ENCODE data around the gene RASA3.
A peak's percentile ranks its signal among the peaks of the same experiment; 100 is the strongest.
"Not testable (repeated sequence)": the region's sequence is repeated elsewhere in the genome, so short reads cannot be mapped to it uniquely, and the experiment has no call there.

The RASA3 gene

GRCh38 chr13:114134944-114135610, 2.7 kb upstream of the RASA3 start:
- H3K9ac ChIP-seq, result peak overlapping the region in 6 of 11 experiments; percentile 9 to 50 (median 44); a peak in 4 of 22 replicates
- peaks cover 0 to 4% (median 0%) of the 10 kb centered on the region in 11 experiments; a peak in 4 of 22 replicates for H3K27me3 ChIP-seq
- no peak overlapping the region for H3K4me3 ChIP-seq
- peak overlapping the region; percentile 56 to 87 (median 74) for H3K4me2 ChIP-seq
- H4K20me1 ChIP-seq, result peaks cover 0 to 26% (median 7%) of the 10 kb centered on the region in 11 experiments; a peak in 7 of 22 replicates
- H3K27ac ChIP-seq, result peak overlapping the region in 6 of 11 experiments; percentile 1 to 60 (median 45); a peak in 6 of 22 replicates
- H3K9me3 ChIP-seq (replicated peaks in 1 of 11), result no peaks in the 10 kb centered on the region; a peak in 1 of 22 replicates
- H3K4me1 ChIP-seq, result peaks cover 21 to 39% (median 28%) of the 10 kb centered on the region in 10 experiments
- TF ChIP-seq Cebpa-rat (IDR thresholded peaks at IDR 0.05), result no peak
- H3K36me3 ChIP-seq, result no peaks in the 10 kb centered on the region

DNA sequence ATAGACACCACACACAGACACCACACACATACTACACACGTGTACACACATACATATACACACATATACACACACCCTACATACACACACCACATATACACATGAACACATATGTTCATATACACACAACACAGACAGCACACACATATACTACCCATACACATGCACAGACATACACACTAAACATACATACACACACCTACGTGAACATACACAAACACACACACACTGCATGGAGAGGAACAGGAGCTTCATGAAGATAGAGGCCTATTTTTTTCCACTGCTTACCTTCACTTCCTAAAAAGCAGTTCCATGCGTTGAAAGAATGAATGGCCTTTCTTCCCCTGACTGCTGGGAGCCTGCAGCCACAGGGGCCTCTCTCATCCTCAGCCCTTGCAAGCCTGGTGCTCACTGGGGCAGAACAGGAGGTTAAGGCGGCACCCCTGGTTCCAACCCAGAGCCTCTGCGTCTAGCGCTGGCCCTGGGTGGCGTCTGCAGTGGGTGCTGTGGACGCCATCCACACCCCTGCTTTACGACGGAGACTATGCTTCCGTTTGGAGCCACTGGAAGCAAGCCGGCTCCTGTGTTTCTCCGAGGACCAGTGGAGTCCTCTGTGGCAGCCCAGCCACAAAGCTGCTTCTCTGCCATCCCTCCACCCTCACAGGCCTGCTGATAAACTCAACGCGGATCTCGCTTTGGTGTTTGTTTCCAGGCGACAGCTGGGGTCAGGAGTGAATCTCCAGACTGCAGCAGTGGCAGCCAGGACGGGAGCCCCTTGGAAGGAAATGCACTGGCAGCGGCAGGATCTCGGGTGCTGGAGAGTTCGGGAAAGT, 1.9 kb upstream of the RASA3 start:
- Histone ChIP-seq H3K27ac (peak overlapping the region in 8 of 11 experiments; percentile 1 to 60 (median 36); a peak in 10 of 22 replicates), H3K27me3 (no peaks in the 10 kb centered on the region), H3K4me2 (peak overlapping the region; percentile 56 to 87 (median 74)), H3K9ac (peak overlapping the region in 7 of 11 experiments; percentile 0 to 50 (median 41); a peak in 9 of 22 replicates), H3K4me3 (peak overlapping the region in 4 of 10 experiments; percentile 6 to 36 (median 28); a peak in 3 of 20 replicates), H4K20me1 (peaks cover 0 to 32% (median 7%) of the 10 kb centered on the region in 11 experiments; a peak in 7 of 22 replicates), H3K9me3 (replicated peaks in 1 of 11) (no peaks in the 10 kb centered on the region; a peak in 1 of 22 replicates), H3K4me1 (peaks cover 26 to 43% (median 34%) of the 10 kb centered on the region in 10 experiments), H3K36me3 (no peaks in the 10 kb centered on the region)
- TF ChIP-seq Cebpa-rat (IDR thresholded peaks at IDR 0.05), result no peak

DNA sequence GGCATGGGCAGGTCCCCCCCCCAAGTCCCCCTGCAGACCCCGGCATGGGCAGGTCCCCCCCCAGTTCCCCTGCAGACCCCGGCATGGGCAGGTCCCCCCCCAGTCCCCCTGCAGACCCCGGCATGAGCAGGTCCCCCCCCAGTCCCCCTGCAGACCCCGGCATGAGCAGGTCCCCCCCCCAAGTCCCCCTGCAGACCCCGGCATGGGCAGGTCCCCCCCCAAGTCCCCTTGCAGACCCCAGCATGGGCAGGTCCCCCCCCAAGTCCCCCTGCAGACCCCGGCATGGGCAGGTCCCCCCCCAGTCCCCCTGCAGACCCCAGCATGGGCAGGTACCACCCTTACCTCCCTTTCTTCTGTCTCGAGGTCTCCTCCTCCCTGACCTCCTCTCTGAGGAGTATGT, 1.1 kb upstream of the RASA3 start:
- peaks cover 31 to 50% (median 40%) of the 10 kb centered on the region in 10 experiments for H3K4me1 ChIP-seq
- H3K27me3 ChIP-seq; H3K27ac ChIP-seq; H3K4me3 ChIP-seq; H3K36me3 ChIP-seq; H3K9ac ChIP-seq; H3K9me3 ChIP-seq (replicated peaks in 1 of 11): not testable (repeated sequence)
- H4K20me1 ChIP-seq, result peaks cover 0 to 34% (median 10%) of the 10 kb centered on the region in 11 experiments; a peak in 15 of 22 replicates
- peak overlapping the region in 10 of 11 experiments; percentile 56 to 87 (median 74); a peak in 17 of 22 replicates for H3K4me2 ChIP-seq

DNA sequence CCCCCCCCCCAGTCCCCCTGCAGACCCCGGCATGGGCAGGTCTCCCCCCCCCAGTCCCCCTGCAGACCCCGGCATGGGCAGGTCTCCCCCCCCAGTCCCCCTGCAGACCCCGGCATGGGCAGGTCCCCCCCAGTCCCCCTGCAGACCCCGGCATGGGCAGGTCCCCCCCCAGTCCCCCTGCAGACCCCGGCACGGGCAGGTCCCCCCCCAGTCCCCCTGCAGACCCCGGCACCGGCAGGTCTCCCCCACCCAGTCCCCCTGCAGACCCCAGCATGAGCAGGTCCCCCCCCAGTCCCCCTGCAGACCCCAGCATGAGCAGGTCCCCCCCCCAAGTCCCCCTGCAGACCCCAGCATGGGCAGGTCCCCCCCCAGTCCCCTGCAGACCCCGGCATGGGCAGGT, 703 bp upstream of the RASA3 start:
- H3K4me1 ChIP-seq, result peaks cover 35 to 55% (median 44%) of the 10 kb centered on the region in 10 experiments
- H3K4me2 ChIP-seq; H3K27me3 ChIP-seq; H3K27ac ChIP-seq; H3K9me3 ChIP-seq (replicated peaks in 1 of 11); H3K4me3 ChIP-seq; H3K36me3 ChIP-seq; H3K9ac ChIP-seq: not testable (repeated sequence)
- H4K20me1 ChIP-seq, result peaks cover 3 to 39% (median 14%) of the 10 kb centered on the region in 11 experiments; a peak in 15 of 22 replicates

DNA sequence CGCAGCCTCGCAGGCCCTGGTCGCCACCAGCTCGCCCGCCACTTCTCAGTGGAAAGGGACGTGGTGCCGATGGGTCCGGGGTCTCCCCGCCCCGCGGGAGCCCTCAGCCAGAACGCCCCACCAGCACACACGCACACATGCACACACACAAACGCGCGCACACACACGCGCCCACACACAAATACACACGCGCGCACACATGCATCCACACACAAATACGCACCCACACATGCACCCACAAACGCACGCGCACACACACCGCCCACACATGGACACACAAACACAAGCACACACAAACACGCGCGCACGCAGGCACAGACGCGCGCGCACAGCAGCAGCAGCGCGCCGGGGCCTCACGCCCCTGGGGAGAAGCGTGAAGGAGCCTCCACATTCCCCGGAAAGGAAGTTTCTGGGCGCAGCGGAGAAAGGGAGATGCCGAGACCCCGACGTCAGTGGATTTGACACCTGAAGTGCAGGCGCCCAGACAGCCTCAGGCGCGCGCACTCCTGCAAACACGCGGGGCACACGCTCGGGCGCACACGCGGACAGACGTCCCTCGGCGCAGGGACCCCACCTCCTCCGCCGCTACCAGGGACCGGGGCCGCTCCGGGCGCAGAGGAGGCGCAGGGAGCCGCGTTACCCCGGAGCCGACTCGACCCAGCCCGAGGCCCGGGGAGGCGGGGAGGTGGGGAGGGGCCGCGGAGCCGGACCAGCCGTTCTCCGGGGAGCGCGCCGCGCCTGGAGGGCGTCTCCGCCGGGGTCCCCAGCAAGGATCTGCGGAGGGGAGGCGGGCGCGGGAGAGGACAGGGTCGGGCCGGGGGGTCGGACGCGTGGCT, 622 bp downstream of the RASA3 start:
- H3K9me3 ChIP-seq (replicated peaks in 1 of 11), result no peaks in the 10 kb centered on the region
- H3K4me2 ChIP-seq, result peak overlapping the region; percentile 96 to 100 (median 99)
- H3K36me3 ChIP-seq, result peaks cover 0 to 7% (median 0%) of the 10 kb centered on the region in 11 experiments; a peak in 1 of 22 replicates
- peak overlapping the region; percentile 63 to 97 (median 90); a peak in 21 of 22 replicates for H3K27ac ChIP-seq
- H3K9ac ChIP-seq, result peak overlapping the region; percentile 84 to 93 (median 89)
- H3K4me1 ChIP-seq, result peaks cover 49 to 68% (median 57%) of the 10 kb centered on the region in 10 experiments
- no peak for TF ChIP-seq Cebpa-rat (IDR thresholded peaks at IDR 0.05)
- H3K4me3 ChIP-seq, result peak overlapping the region; percentile 72 to 97 (median 94)
- no peaks in the 10 kb centered on the region for H3K27me3 ChIP-seq
- H4K20me1 ChIP-seq, result peaks cover 16 to 52% (median 27%) of the 10 kb centered on the region in 11 experiments; a peak in 17 of 22 replicates

DNA sequence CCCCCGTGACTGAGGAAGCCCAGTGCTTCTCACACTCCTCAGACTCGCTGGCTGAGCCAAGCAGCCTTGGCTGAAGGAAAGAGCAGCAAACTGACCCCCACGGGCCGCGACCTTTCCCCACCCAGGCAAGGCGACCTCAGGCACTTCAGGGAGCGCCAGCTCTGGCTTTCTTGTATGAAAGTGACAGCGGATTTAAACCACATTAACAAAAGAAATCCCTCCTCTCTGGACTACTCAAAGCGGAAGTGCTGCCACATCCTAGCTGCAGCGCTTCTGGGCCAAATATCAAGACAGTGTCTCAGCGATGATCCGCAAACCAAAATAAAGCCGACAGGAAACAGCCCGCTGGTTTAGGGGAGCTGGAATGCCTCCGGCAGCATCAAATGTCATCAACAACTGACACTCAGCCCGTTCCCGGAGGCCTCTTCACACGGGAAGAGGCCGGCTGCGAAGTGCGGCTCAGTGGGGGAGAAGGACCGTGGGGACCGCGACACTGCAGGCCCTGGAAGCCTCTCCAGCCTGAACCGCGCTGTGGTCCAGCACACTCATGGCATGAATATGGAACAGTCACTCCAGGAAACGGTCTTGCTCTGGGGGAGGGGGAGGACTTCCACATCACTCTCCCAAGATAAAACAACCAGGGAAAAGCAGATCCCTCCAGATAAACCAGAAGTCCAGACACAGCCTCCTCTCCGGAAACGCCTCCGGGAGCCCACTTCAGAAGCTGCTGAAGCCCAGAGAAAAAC, 1.4 kb downstream of the RASA3 start:
- peak overlapping the region; percentile 84 to 93 (median 89) for H3K9ac ChIP-seq
- peak overlapping the region; percentile 72 to 97 (median 94) for H3K4me3 ChIP-seq
- peak overlapping the region; percentile 63 to 97 (median 90) for H3K27ac ChIP-seq
- H3K4me2 ChIP-seq, result peak overlapping the region; percentile 96 to 100 (median 99)
- H3K27me3 ChIP-seq, result no peaks in the 10 kb centered on the region
- H3K4me1 ChIP-seq, result peaks cover 57 to 76% (median 65%) of the 10 kb centered on the region in 10 experiments
- H3K36me3 ChIP-seq, result peaks cover 0 to 7% (median 0%) of the 10 kb centered on the region in 11 experiments; a peak in 1 of 22 replicates
- no peak for TF ChIP-seq Cebpa-rat (IDR thresholded peaks at IDR 0.05)
- no peaks in the 10 kb centered on the region for H3K9me3 ChIP-seq (replicated peaks in 1 of 11)
- H4K20me1 ChIP-seq, result peaks cover 23 to 60% (median 32%) of the 10 kb centered on the region in 11 experiments; a peak in 18 of 22 replicates

DNA sequence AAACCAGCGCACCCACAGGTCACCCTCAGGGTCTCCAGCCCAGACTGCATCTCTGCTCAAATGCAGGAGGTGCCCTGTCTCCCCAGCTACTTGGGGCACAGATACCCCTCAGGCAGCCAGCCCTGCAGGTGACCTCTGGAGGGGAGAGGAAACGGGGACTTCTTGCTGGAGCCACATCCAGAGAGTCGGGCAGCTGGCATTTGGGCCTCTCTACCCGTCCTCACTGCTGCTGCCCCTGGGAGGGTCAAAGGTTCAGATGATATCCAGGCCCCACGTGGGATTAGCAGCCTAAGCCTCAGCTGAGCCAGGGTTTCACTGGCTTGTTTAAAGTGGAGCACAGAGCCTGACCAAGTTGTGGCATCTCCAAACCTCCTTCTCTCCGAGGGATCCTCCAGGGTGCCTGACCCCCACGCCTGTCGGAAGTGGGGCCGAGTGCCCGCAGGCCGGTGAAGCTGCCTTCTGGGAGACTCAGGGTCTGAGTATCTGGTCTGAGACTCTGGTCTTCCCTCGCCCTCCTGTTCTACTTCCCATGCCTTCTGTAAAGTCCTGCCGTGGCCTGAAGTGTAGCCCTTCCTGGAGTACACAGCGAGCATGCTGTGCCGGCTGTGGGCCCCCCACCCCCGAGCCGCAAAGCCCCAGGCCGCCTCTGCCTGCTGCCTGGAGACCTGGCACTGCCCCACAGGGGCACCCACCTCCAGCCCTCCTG, 2.1 kb downstream of the RASA3 start:
- H3K27me3 ChIP-seq, result no peaks in the 10 kb centered on the region
- peaks cover 27 to 67% (median 39%) of the 10 kb centered on the region in 11 experiments; a peak in 19 of 22 replicates for H4K20me1 ChIP-seq
- no peak for TF ChIP-seq Cebpa-rat (IDR thresholded peaks at IDR 0.05)
- peaks cover 62 to 77% (median 69%) of the 10 kb centered on the region in 10 experiments for H3K4me1 ChIP-seq
- H3K9me3 ChIP-seq (replicated peaks in 1 of 11), result no peaks in the 10 kb centered on the region; a peak in 2 of 22 replicates
- peak overlapping the region; percentile 96 to 100 (median 99) for H3K4me2 ChIP-seq
- peak overlapping the region; percentile 84 to 93 (median 89) for H3K9ac ChIP-seq
- peak overlapping the region; percentile 72 to 97 (median 94) for H3K4me3 ChIP-seq
- peak overlapping the region; percentile 63 to 97 (median 90) for H3K27ac ChIP-seq
- H3K36me3 ChIP-seq, result peaks cover 0 to 7% (median 0%) of the 10 kb centered on the region in 11 experiments; a peak in 1 of 22 replicates

Data from BLaER1 treated with 17β-estradiol and CSF1 and Interleukin-3, amounts not matched to agents 10 nM and 100 nM (cell line).